ENCODE measurements around the gene TMPRSS6.
A peak's percentile ranks its signal among the peaks of the same experiment; 100 is the strongest.

Gene TMPRSS6

GRCh38 chr22:37126383-37126782 lies 16.9 kb upstream of the TMPRSS6 start:
- Histone ChIP-seq H3K36me3 (replicated peaks; ENCODE audit: low read depth, low read length) (no peaks in the 10 kb centered on the region), H3K4me2 (ENCODE audit: low read length) (0 out of 2 replicates have a peak overlapping the region, but pooled peaks have one; percentile 32), H2AFZ (ENCODE audit: low read depth, low read length) (no peak overlapping the region), H3K27ac (ENCODE audit: low read length) (no peak overlapping the region), H3K79me2 (ENCODE audit: low read length) (no peaks in the 10 kb centered on the region), H3K4me3 (ENCODE audit: low read length) (no peak overlapping the region), H3K9ac (ENCODE audit: low read length) (no peak overlapping the region), H3K27me3 (ENCODE audit: low read depth, low read length) (no peaks in the 10 kb centered on the region), H3K9me3 (ENCODE audit: insufficient read depth, low read length) (no peaks in the 10 kb centered on the region), H4K20me1 (ENCODE audit: insufficient read depth, low read length) (no peaks in the 10 kb centered on the region), H3K4me1 (ENCODE audit: low read length) (peaks cover 63% of the 10 kb centered on the region)
- no peak for TF ChIP-seq EZH2phosphoT487 (IDR thresholded peaks at IDR 0.05; ENCODE audit: low read depth)
- TF ChIP-seq, protein P1, sequence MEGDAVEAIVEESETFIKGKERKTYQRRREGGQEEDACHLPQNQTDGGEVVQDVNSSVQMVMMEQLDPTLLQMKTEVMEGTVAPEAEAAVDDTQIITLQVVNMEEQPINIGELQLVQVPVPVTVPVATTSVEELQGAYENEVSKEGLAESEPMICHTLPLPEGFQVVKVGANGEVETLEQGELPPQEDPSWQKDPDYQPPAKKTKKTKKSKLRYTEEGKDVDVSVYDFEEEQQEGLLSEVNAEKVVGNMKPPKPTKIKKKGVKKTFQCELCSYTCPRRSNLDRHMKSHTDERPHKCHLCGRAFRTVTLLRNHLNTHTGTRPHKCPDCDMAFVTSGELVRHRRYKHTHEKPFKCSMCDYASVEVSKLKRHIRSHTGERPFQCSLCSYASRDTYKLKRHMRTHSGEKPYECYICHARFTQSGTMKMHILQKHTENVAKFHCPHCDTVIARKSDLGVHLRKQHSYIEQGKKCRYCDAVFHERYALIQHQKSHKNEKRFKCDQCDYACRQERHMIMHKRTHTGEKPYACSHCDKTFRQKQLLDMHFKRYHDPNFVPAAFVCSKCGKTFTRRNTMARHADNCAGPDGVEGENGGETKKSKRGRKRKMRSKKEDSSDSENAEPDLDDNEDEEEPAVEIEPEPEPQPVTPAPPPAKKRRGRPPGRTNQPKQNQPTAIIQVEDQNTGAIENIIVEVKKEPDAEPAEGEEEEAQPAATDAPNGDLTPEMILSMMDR (IDR thresholded peaks at IDR 0.05; ENCODE audit: low read depth, low read length): no peak

- no peak for TF ChIP-seq EZH2phosphoT487 (IDR thresholded peaks at IDR 0.05; ENCODE audit: low read depth)
- TF ChIP-seq, protein P1 (IDR thresholded peaks at IDR 0.05; ENCODE audit: low read depth, low read length): no peak
- H3K9me3 ChIP-seq (ENCODE audit: insufficient read depth, low read length): no peaks in the 10 kb centered on the region
- H3K4me3 ChIP-seq (ENCODE audit: low read length): peak overlapping the region; percentile 67; the same call in 1 of the 2 replicates
- H2AFZ ChIP-seq (ENCODE audit: low read depth, low read length): no peak overlapping the region
- H3K36me3 ChIP-seq (replicated peaks; ENCODE audit: low read depth, low read length): no peaks in the 10 kb centered on the region
- H4K20me1 ChIP-seq (ENCODE audit: insufficient read depth, low read length): no peaks in the 10 kb centered on the region
- H3K4me1 ChIP-seq (ENCODE audit: low read length): peaks cover 81% of the 10 kb centered on the region
- H3K4me2 ChIP-seq (ENCODE audit: low read length): peak overlapping the region; percentile 91
- H3K9ac ChIP-seq (ENCODE audit: low read length): peak overlapping the region; percentile 81; the same call in 1 of the 2 replicates
- no peaks in the 10 kb centered on the region for H3K27me3 ChIP-seq (ENCODE audit: low read depth, low read length)
- no peaks in the 10 kb centered on the region for H3K79me2 ChIP-seq (ENCODE audit: low read length)
- H3K27ac ChIP-seq (ENCODE audit: low read length): peak overlapping the region; percentile 93
Measured at GRCh38 chr22:37123649-37124048, 14.1 kb upstream of the TMPRSS6 start.

DNA sequence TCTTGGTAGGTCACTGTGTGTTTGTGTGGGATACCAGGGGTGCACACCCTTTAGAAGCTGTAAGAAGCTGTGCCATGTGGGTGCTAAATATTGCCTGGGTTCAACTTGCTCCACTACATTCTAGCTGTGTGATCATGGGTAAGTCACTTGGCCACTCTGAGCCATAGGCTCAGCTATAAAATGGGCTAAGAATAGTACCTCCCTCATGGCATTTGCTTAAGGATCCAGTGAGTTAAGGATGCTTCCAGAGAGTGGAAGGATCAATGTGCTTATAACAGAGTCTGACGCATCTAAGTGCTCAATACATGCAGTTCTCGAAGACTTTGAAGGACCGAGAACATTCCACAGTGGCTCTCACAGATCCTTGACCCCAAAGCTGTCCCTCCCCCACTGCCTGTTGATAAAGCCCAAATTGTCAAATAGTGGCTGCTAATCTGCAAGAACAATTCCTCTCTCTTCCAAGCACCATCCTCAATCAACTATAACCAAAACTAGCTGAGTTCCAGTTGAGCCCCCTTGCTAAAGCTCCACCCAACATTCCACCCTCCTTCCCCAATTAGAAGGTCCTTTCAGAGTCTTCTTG lies 13.2 kb upstream of the TMPRSS6 start:
- Histone ChIP-seq H3K79me2 (ENCODE audit: low read length) (no peaks in the 10 kb centered on the region), H3K27me3 (ENCODE audit: low read depth, low read length) (no peaks in the 10 kb centered on the region), H3K9me3 (ENCODE audit: insufficient read depth, low read length) (no peaks in the 10 kb centered on the region), H3K4me3 (ENCODE audit: low read length) (peak overlapping the region; percentile 67), H4K20me1 (ENCODE audit: insufficient read depth, low read length) (no peaks in the 10 kb centered on the region), H3K9ac (ENCODE audit: low read length) (peak overlapping the region; percentile 81), H3K36me3 (replicated peaks; ENCODE audit: low read depth, low read length) (no peaks in the 10 kb centered on the region), H3K27ac (ENCODE audit: low read length) (peak overlapping the region; percentile 93), H2AFZ (ENCODE audit: low read depth, low read length) (no peak overlapping the region), H3K4me1 (ENCODE audit: low read length) (peaks cover 80% of the 10 kb centered on the region), H3K4me2 (ENCODE audit: low read length) (peak overlapping the region; percentile 91)
- TF ChIP-seq, protein P1 (IDR thresholded peaks at IDR 0.05; ENCODE audit: low read depth, low read length): no peak
- TF ChIP-seq EZH2phosphoT487 (IDR thresholded peaks at IDR 0.05; ENCODE audit: low read depth): no peak

- no peak for TF ChIP-seq EZH2phosphoT487 (IDR thresholded peaks at IDR 0.05; ENCODE audit: low read depth)
- TF ChIP-seq, protein P1 (IDR thresholded peaks at IDR 0.05; ENCODE audit: low read depth, low read length): no peak
- no peaks in the 10 kb centered on the region for H3K79me2 ChIP-seq (ENCODE audit: low read length)
- peaks cover 74% of the 10 kb centered on the region for H3K4me1 ChIP-seq (ENCODE audit: low read length)
- peak overlapping the region; percentile 85 for H3K9ac ChIP-seq (ENCODE audit: low read length)
- H2AFZ ChIP-seq (ENCODE audit: low read depth, low read length): no peak overlapping the region
- H3K9me3 ChIP-seq (ENCODE audit: insufficient read depth, low read length): no peaks in the 10 kb centered on the region
- no peaks in the 10 kb centered on the region for H4K20me1 ChIP-seq (ENCODE audit: insufficient read depth, low read length)
- no peaks in the 10 kb centered on the region for H3K36me3 ChIP-seq (replicated peaks; ENCODE audit: low read depth, low read length)
- no peaks in the 10 kb centered on the region for H3K27me3 ChIP-seq (ENCODE audit: low read depth, low read length)
- peak overlapping the region; percentile 91 for H3K4me2 ChIP-seq (ENCODE audit: low read length)
- peak overlapping the region; percentile 67 for H3K4me3 ChIP-seq (ENCODE audit: low read length)
- H3K27ac ChIP-seq (ENCODE audit: low read length): peak overlapping the region; percentile 93
Measured at GRCh38 chr22:37121887-37122591, 12.5 kb upstream of the TMPRSS6 start.
